Measurements from ENCODE around the gene EPM2A.

- TF ChIP-seq EP300 (conservative IDR thresholded peaks at IDR 0.05; ENCODE audit: poor library complexity, severe bottlenecking) (no peak), EZH2 (IDR thresholded peaks at IDR 0.05; ENCODE audit: borderline replicate concordance, insufficient read depth, low read length, poor library complexity, severe bottlenecking) (no peak), POLR2AphosphoS5 (IDR thresholded peaks at IDR 0.05) (no peak), SMC3 (conservative IDR thresholded peaks at IDR 0.05; ENCODE audit: poor library complexity) (no peak)
- TF ChIP-seq, protein P1, sequence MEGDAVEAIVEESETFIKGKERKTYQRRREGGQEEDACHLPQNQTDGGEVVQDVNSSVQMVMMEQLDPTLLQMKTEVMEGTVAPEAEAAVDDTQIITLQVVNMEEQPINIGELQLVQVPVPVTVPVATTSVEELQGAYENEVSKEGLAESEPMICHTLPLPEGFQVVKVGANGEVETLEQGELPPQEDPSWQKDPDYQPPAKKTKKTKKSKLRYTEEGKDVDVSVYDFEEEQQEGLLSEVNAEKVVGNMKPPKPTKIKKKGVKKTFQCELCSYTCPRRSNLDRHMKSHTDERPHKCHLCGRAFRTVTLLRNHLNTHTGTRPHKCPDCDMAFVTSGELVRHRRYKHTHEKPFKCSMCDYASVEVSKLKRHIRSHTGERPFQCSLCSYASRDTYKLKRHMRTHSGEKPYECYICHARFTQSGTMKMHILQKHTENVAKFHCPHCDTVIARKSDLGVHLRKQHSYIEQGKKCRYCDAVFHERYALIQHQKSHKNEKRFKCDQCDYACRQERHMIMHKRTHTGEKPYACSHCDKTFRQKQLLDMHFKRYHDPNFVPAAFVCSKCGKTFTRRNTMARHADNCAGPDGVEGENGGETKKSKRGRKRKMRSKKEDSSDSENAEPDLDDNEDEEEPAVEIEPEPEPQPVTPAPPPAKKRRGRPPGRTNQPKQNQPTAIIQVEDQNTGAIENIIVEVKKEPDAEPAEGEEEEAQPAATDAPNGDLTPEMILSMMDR (IDR thresholded peaks at IDR 0.05; ENCODE audit: poor library complexity, severe bottlenecking), result no peak
Observed at GRCh38 chr6:145731447-145731846, 3.9 kb downstream of the EPM2A start.
